Measurements from ENCODE around the gene CYP24A1.

The CYP24A1 gene

GRCh38 chr20:54209216-54209813, 35.5 kb upstream of the CYP24A1 start:
- Histone ChIP-seq H2BK5ac (ENCODE audit: low read length) (no peak overlapping the region), H3K79me1 (ENCODE audit: low read depth, low read length) (peaks cover 2% of the 10 kb centered on the region), H4K8ac (ENCODE audit: low read depth, low read length) (no peak overlapping the region), H3K9me3 (replicated peaks in 1 of 2; ENCODE audit: control insufficient read depth in 2 of 2, insufficient read depth in 1 of 2, low read depth in 1 of 2, low read length in 2 of 2) (peaks cover 0 to 4% of the 10 kb centered on the region in 2 donors), H3K4me2 (ENCODE audit: insufficient read depth, low read length, poor library complexity, severe bottlenecking) (peak overlapping the region; percentile 71), H3K23ac (ENCODE audit: low read depth, low read length, poor library complexity) (no peak overlapping the region), H3K27ac (replicated peaks; ENCODE audit: low read length) (no peak overlapping the region), H3K9ac (ENCODE audit: low read depth, low read length, poor library complexity) (no peak overlapping the region), H3K4ac (ENCODE audit: low read length) (no peak overlapping the region), H3K4me3 (ENCODE audit: low read length in 2 of 2) (peak overlapping the region in 1 of 2 donors; percentile 90), H2AK5ac (ENCODE audit: low read depth, low read length) (no peak overlapping the region), H3K14ac (ENCODE audit: low read length) (no peak overlapping the region), H2AFZ (ENCODE audit: low read length) (no peak overlapping the region), H2BK120ac (ENCODE audit: low read depth, low read length) (no peak overlapping the region), H3K36me3 (replicated peaks in 1 of 2; ENCODE audit: control insufficient read depth in 2 of 2, insufficient read depth in 2 of 2, low read length in 2 of 2) (peaks cover 0 to 27% of the 10 kb centered on the region in 2 donors), H4K91ac (ENCODE audit: low read depth, low read length, poor library complexity) (no peak overlapping the region), H2BK15ac (ENCODE audit: low read length) (no peak overlapping the region), H3K27me3 (ENCODE audit: control insufficient read depth in 3 of 3, insufficient read depth in 3 of 3, low read depth in 1 of 3, low read length in 3 of 3) (no peaks in the 10 kb centered on the region), H3K18ac (ENCODE audit: low read length) (no peak overlapping the region), H2BK12ac (ENCODE audit: low read length) (no peak overlapping the region), H3K4me1 (ENCODE audit: control insufficient read depth in 2 of 2, insufficient read depth in 1 of 2, low read depth in 1 of 2, low read length in 2 of 2) (peaks cover 3 to 5% of the 10 kb centered on the region in 2 donors)
- DNase-seq (ENCODE audit: low spot score), result no peak
- no CpG with 5 or more reads among the region's 5 CpGs for WGBS, 2 donors (ENCODE audit: extremely low coverage in 2 of 2, insufficient read length in 2 of 2, insufficient replicate concordance in 1 of 2)

DNA sequence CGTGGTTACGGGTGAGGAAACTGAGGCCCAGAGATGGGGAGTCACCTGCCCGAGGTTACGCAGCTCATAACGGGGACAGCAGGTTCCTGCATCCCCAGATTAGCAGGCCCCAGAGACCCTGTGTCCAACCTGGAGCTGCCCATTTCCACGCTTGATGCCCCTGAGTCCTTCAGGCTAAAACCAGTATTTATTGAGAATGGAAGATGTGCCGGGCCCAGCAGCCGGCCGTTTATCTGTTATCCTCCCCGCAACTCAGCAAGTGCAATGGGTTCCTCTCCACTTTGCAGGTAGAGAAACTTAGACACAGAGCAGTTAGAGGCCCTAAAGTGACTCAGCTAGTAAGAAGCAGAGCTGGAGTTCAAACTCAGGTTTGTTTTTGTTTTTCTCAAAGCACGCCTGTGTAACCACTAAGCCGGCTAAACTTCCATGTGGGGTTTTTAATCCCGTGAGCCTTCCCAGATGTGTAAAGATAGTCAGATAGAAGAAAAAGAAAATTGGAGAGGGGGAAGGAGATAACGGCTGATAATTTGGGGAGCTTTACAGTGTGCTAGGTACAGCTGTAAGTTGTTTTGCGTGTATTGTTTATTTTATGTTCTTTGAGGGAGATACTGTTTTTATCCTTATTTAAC, 34.9 kb upstream of the CYP24A1 start:
- no peak overlapping the region for H2BK12ac ChIP-seq (ENCODE audit: low read length)
- H3K79me1 ChIP-seq (ENCODE audit: low read depth, low read length), result peaks cover 2% of the 10 kb centered on the region
- H3K4me3 ChIP-seq (ENCODE audit: low read length in 2 of 2), result peak overlapping the region; percentile 90 to 93
- no peak overlapping the region for H3K14ac ChIP-seq (ENCODE audit: low read length)
- peak overlapping the region; percentile 71 for H3K4me2 ChIP-seq (ENCODE audit: insufficient read depth, low read length, poor library complexity, severe bottlenecking)
- H2AFZ ChIP-seq (ENCODE audit: low read length), result peak overlapping the region; percentile 97
- H4K8ac ChIP-seq (ENCODE audit: low read depth, low read length), result no peak overlapping the region
- no CpG with 5 or more reads among the region's 15 CpGs for WGBS, 2 donors (ENCODE audit: extremely low coverage in 2 of 2, insufficient read length in 2 of 2, insufficient replicate concordance in 1 of 2)
- H3K27ac ChIP-seq (replicated peaks; ENCODE audit: low read length), result no peak overlapping the region
- DNase-seq (ENCODE audit: low spot score), result no peak
- H3K36me3 ChIP-seq (replicated peaks in 1 of 2; ENCODE audit: control insufficient read depth in 2 of 2, insufficient read depth in 2 of 2, low read length in 2 of 2), result peaks cover 0 to 27% of the 10 kb centered on the region in 2 donors
- H2BK120ac ChIP-seq (ENCODE audit: low read depth, low read length), result no peak overlapping the region
- H2AK5ac ChIP-seq (ENCODE audit: low read depth, low read length), result peak overlapping the region; percentile 85
- peak overlapping the region; percentile 94 for H3K9ac ChIP-seq (ENCODE audit: low read depth, low read length, poor library complexity)
- peaks cover 0 to 4% of the 10 kb centered on the region in 2 donors for H3K9me3 ChIP-seq (replicated peaks in 1 of 2; ENCODE audit: control insufficient read depth in 2 of 2, insufficient read depth in 1 of 2, low read depth in 1 of 2, low read length in 2 of 2)
- H3K4ac ChIP-seq (ENCODE audit: low read length), result no peak overlapping the region
- peak overlapping the region; percentile 56 for H3K23ac ChIP-seq (ENCODE audit: low read depth, low read length, poor library complexity)
- H4K91ac ChIP-seq (ENCODE audit: low read depth, low read length, poor library complexity), result no peak overlapping the region
- H2BK15ac ChIP-seq (ENCODE audit: low read length), result no peak overlapping the region
- peaks cover 0 to 5% (median 0%) of the 10 kb centered on the region in 3 experiments for H3K27me3 ChIP-seq (ENCODE audit: control insufficient read depth in 3 of 3, insufficient read depth in 3 of 3, low read depth in 1 of 3, low read length in 3 of 3)
- peaks cover 3 to 5% of the 10 kb centered on the region in 2 donors for H3K4me1 ChIP-seq (ENCODE audit: control insufficient read depth in 2 of 2, insufficient read depth in 1 of 2, low read depth in 1 of 2, low read length in 2 of 2)
- peak overlapping the region; percentile 97 for H2BK5ac ChIP-seq (ENCODE audit: low read length)
- H3K18ac ChIP-seq (ENCODE audit: low read length), result peak overlapping the region; percentile 100

GRCh38 chr20:54207743-54208547, 34.2 kb upstream of the CYP24A1 start, which contains the start of gene PFDN4:
Gene PFDN4 (plus strand): TSS chr20:54208087. CDS start chr20:54208101, 14 bp downstream.
- peak within 1 kb of the TSS; percentile 85 for H2AK5ac ChIP-seq (ENCODE audit: low read depth, low read length)
- H3K27me3 ChIP-seq (ENCODE audit: control insufficient read depth in 3 of 3, insufficient read depth in 3 of 3, low read depth in 1 of 3, low read length in 3 of 3), result peaks cover 0 to 5% (median 0%) of the 10 kb centered on the region in 3 experiments
- H4K91ac ChIP-seq (ENCODE audit: low read depth, low read length, poor library complexity), result peak within 1 kb of the TSS; percentile 38
- H2AFZ ChIP-seq (ENCODE audit: low read length), result peak within 1 kb of the TSS; percentile 97
- H3K4me1 ChIP-seq (ENCODE audit: control insufficient read depth in 2 of 2, insufficient read depth in 1 of 2, low read depth in 1 of 2, low read length in 2 of 2), result peaks cover 3 to 5% of the 10 kb centered on the region in 2 donors
- H3K18ac ChIP-seq (ENCODE audit: low read length), result peak within 1 kb of the TSS; percentile 100
- H3K79me1 ChIP-seq (ENCODE audit: low read depth, low read length), result no peaks in the 10 kb centered on the region
- peak; percentile 82 for DNase-seq (ENCODE audit: low spot score)
- peak within 1 kb of the TSS; percentile 97 for H2BK5ac ChIP-seq (ENCODE audit: low read length)
- peak within 1 kb of the TSS; percentile 87 for H3K27ac ChIP-seq (replicated peaks; ENCODE audit: low read length)
- H3K9ac ChIP-seq (ENCODE audit: low read depth, low read length, poor library complexity), result peak within 1 kb of the TSS; percentile 94
- no peak within 1 kb of the TSS for H4K8ac ChIP-seq (ENCODE audit: low read depth, low read length)
- H3K14ac ChIP-seq (ENCODE audit: low read length), result no peak within 1 kb of the TSS
- peaks cover 0 to 26% of the 10 kb centered on the region in 2 donors for H3K36me3 ChIP-seq (replicated peaks in 1 of 2; ENCODE audit: control insufficient read depth in 2 of 2, insufficient read depth in 2 of 2, low read length in 2 of 2)
- H3K4me3 ChIP-seq (ENCODE audit: low read length in 2 of 2), result peak within 1 kb of the TSS; percentile 90 to 93
- WGBS, 2 donors (ENCODE audit: extremely low coverage in 2 of 2, insufficient read length in 2 of 2, insufficient replicate concordance in 1 of 2), result no CpG with 5 or more reads among the region's 76 CpGs
- H2BK15ac ChIP-seq (ENCODE audit: low read length), result no peak within 1 kb of the TSS
- no peak within 1 kb of the TSS for H2BK12ac ChIP-seq (ENCODE audit: low read length)
- peak within 1 kb of the TSS; percentile 71 for H3K4me2 ChIP-seq (ENCODE audit: insufficient read depth, low read length, poor library complexity, severe bottlenecking)
- no peak within 1 kb of the TSS for H2BK120ac ChIP-seq (ENCODE audit: low read depth, low read length)
- H3K9me3 ChIP-seq (replicated peaks in 1 of 2; ENCODE audit: control insufficient read depth in 2 of 2, insufficient read depth in 1 of 2, low read depth in 1 of 2, low read length in 2 of 2), result peaks cover 0 to 4% of the 10 kb centered on the region in 2 donors
- no peak within 1 kb of the TSS for H3K4ac ChIP-seq (ENCODE audit: low read length)
- peak within 1 kb of the TSS; percentile 56 for H3K23ac ChIP-seq (ENCODE audit: low read depth, low read length, poor library complexity)

Measured in neuronal stem cell (in vitro differentiated cells).